ENCODE data around the gene RABGGTA. TPM values are rescaled to one million over a fixed set of nuclear protein-coding genes. Genes with fewer than 3 reads are reported as not detected.

Gene RABGGTA, protein sequence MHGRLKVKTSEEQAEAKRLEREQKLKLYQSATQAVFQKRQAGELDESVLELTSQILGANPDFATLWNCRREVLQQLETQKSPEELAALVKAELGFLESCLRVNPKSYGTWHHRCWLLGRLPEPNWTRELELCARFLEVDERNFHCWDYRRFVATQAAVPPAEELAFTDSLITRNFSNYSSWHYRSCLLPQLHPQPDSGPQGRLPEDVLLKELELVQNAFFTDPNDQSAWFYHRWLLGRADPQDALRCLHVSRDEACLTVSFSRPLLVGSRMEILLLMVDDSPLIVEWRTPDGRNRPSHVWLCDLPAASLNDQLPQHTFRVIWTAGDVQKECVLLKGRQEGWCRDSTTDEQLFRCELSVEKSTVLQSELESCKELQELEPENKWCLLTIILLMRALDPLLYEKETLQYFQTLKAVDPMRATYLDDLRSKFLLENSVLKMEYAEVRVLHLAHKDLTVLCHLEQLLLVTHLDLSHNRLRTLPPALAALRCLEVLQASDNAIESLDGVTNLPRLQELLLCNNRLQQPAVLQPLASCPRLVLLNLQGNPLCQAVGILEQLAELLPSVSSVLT
- 23.2 and 52.5 TPM in 2 replicates for polyA plus RNA-seq (2011; rRNA removed)
- polyA minus RNA-seq (2011; rRNA and poly(A)+ RNA removed) = 44.9 and 52.6 TPM in 2 replicates

DNA sequence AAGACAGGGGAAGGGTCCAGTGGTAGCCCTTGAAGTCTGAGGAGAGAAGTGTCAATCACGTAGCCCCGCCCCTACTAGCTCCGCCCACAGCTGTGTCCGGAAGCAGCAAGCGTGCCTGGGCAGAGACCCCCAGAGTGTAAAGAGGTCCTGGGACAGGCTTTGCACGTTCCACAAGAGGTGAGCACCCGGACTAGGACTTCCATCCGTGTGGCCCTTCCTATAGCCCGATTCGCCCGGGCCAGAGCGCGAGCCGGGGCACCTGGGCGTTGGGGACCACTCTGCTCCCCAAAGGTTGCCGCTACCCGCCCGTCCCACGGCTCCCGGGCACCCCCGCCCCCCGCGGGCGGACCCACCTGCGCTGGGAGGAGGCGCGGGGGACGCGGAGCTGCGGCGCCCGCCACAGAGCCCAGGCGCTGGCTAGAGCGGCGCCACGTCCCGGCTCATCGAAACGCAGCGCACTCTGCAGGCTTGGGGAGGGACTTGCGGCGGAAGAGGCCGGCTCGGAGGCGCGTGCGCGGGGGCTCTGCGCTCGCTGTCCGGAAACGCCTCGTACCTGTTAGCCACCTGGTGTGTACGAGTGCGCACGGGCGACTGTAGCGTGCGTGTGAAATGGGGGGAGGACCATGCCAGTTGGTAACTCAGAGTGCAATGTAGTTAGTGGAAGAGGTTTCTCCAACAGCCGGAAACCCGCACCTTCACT, at the start of gene RABGGTA:
Gene RABGGTA (minus strand): TSS at position 464 of the 700 bp plus-strand sequence. CDS start 482 bp downstream, outside the sequence.
- CTCF ChIA-PET = interaction anchor here (0.8 to 4.1 kb wide), 13 partner anchors 9 to 39 kb away, joined by 3 to 29 read pairs (median 9); partner anchors contain the start of genes CIDEB, GMPR2, NEDD8 and TGM1
- TF ChIP-seq, protein P1, sequence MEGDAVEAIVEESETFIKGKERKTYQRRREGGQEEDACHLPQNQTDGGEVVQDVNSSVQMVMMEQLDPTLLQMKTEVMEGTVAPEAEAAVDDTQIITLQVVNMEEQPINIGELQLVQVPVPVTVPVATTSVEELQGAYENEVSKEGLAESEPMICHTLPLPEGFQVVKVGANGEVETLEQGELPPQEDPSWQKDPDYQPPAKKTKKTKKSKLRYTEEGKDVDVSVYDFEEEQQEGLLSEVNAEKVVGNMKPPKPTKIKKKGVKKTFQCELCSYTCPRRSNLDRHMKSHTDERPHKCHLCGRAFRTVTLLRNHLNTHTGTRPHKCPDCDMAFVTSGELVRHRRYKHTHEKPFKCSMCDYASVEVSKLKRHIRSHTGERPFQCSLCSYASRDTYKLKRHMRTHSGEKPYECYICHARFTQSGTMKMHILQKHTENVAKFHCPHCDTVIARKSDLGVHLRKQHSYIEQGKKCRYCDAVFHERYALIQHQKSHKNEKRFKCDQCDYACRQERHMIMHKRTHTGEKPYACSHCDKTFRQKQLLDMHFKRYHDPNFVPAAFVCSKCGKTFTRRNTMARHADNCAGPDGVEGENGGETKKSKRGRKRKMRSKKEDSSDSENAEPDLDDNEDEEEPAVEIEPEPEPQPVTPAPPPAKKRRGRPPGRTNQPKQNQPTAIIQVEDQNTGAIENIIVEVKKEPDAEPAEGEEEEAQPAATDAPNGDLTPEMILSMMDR (IDR thresholded peaks at IDR 0.05; ENCODE audit: insufficient read depth, low read depth, low read length) = peak; percentile 76
- peaks cover 16% of the 10 kb centered on the region for H3K36me3 ChIP-seq (ENCODE audit: control insufficient read depth, insufficient read depth, low read length)
- H3K27me3 ChIP-seq (ENCODE audit: control insufficient read depth, insufficient read depth, low read length) = no peaks in the 10 kb centered on the region
- POLR2A ChIA-PET = no interaction called here
- DNase-seq (ENCODE audit: low read depth) = no peak
- H3K4me3 ChIP-seq (ENCODE audit: low read depth, low read length) = peak within 1 kb of the TSS; percentile 91

DNA sequence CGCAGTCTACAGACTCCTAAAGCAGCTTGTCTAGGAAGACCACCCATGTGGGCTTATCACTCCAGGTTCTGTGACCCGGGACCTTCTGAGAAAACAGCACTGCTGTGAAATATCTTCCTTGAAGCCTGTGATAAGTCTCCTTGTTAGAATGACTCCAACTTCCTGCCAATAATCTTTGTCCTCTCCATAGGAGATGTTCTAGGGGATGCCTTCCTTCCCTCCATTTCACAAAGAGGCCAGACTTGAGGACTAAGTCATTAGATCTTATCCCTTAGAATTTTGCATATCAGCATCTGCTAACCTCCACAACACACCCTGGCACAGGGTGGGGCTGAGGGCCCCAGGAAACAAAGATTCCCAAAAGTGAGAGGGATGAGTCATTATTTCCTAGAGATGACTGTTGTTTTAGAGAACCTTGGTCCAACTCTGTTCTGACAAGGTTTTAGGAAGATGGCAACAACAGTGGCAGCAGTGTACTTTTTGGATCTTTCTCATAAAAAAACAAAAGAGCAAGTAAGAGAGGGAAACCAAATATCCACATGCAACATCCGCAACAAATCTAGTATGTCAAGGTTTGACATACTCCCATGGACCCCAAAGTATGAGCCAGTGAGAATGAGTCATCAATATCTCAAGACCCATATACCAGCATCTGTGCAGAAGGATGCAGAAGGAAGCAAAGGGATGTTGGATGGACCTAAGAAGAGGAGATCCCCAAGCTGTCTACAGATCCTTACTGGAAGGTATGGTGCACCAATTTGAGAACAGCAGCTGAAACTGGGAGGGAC, 45.9 kb upstream of the RABGGTA start:
- Histone ChIP-seq H3K4me3 (ENCODE audit: low read depth, low read length) (no peak overlapping the region), H3K27me3 (ENCODE audit: control insufficient read depth, insufficient read depth, low read length) (no peaks in the 10 kb centered on the region; the same call in 1 of the 2 replicates), H3K36me3 (ENCODE audit: control insufficient read depth, insufficient read depth, low read length) (no peaks in the 10 kb centered on the region)
- CTCF ChIA-PET = interaction anchor here (0.7 to 2.4 kb wide), 10 partner anchors 9 to 120 kb away, joined by 3 to 16 read pairs (median 6); partner anchors contain the start of genes CIDEB and TINF2
- POLR2A ChIA-PET = no interaction called here
- no peak for DNase-seq (ENCODE audit: low read depth)
- TF ChIP-seq, protein P1 (IDR thresholded peaks at IDR 0.05; ENCODE audit: insufficient read depth, low read depth, low read length) = no peak

DNA sequence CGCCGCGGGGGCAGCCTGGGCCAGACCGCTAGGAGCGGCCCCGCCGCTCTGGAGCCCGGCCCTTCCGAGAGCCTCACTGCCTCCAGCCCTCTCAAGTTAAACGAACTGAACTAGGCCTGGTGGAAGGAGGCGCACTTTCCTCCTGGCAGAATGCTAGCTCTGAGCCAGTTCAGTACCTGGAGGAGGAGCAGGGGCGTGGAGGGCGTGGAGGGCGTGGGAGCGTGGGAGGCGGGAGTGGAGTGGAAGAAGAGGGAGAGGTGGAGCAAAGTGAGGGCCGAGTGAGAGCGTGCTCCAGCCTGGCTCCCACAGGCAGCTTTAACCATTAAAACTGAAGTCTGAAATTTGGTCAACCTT, 45.2 kb upstream of the RABGGTA start:
- H3K36me3 ChIP-seq (ENCODE audit: control insufficient read depth, insufficient read depth, low read length) = no peaks in the 10 kb centered on the region
- TF ChIP-seq, protein P1 (IDR thresholded peaks at IDR 0.05; ENCODE audit: insufficient read depth, low read depth, low read length) = no peak
- POLR2A ChIA-PET = no interaction called here
- H3K27me3 ChIP-seq (ENCODE audit: control insufficient read depth, insufficient read depth, low read length) = no peaks in the 10 kb centered on the region; the same call in 1 of the 2 replicates
- no peak overlapping the region for H3K4me3 ChIP-seq (ENCODE audit: low read depth, low read length)
- CTCF ChIA-PET = interaction anchor here (0.7 to 2.1 kb wide), 4 partner anchors 9 to 115 kb away, joined by 3 to 6 read pairs (median 6); partner anchors contain the start of gene CIDEB
- DNase-seq (ENCODE audit: low read depth) = no peak

DNA sequence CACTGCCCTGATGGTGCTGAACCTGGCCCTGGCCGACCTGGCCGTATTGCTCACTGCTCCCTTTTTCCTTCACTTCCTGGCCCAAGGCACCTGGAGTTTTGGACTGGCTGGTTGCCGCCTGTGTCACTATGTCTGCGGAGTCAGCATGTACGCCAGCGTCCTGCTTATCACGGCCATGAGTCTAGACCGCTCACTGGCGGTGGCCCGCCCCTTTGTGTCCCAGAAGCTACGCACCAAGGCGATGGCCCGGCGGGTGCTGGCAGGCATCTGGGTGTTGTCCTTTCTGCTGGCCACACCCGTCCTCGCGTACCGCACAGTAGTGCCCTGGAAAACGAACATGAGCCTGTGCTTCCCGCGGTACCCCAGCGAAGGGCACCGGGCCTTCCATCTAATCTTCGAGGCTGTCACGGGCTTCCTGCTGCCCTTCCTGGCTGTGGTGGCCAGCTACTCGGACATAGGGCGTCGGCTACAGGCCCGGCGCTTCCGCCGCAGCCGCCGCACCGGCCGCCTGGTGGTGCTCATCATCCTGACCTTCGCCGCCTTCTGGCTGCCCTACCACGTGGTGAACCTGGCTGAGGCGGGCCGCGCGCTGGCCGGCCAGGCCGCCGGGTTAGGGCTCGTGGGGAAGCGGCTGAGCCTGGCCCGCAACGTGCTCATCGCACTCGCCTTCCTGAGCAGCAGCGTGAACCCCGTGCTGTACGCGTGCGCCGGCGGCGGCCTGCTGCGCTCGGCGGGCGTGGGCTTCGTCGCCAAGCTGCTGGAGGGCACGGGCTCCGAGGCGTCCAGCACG, 44.6 kb upstream of the RABGGTA start:
- no peaks in the 10 kb centered on the region for H3K36me3 ChIP-seq (ENCODE audit: control insufficient read depth, insufficient read depth, low read length)
- CTCF ChIA-PET = interaction anchor here (0.7 to 2.1 kb wide), 4 partner anchors 8 to 116 kb away, joined by 3 to 6 read pairs (median 6); partner anchors contain the start of gene CIDEB
- TF ChIP-seq, protein P1 (IDR thresholded peaks at IDR 0.05; ENCODE audit: insufficient read depth, low read depth, low read length) = peak; percentile 12; the same call in 1 of the 2 replicates
- no peak overlapping the region for H3K4me3 ChIP-seq (ENCODE audit: low read depth, low read length)
- H3K27me3 ChIP-seq (ENCODE audit: control insufficient read depth, insufficient read depth, low read length) = no peaks in the 10 kb centered on the region; the same call in 1 of the 2 replicates
- POLR2A ChIA-PET = no interaction called here
- DNase-seq (ENCODE audit: low read depth) = no peak
